BLaER1 (cell line): ENCODE measurements around the gene PLAAT3.
"Not testable (repeated sequence)": the region's sequence is repeated elsewhere in the genome, so short reads cannot be mapped to it uniquely, and the experiment has no call there.

Source experiments
- H3K27ac ChIP-seq: shearing (Covaris generic); formaldehyde crosslinking; 2 replicates; pipeline ENCODE4 v1.8.1; 2022
- H3K27me3 ChIP-seq: shearing (Covaris generic); formaldehyde crosslinking; 2 replicates; pipeline ENCODE4 v1.8.1; 2022
- H3K36me3 ChIP-seq: shearing (Covaris generic); formaldehyde crosslinking; 2 replicates; pipeline ENCODE4 v1.8.1; 2022
- H3K4me1 ChIP-seq: shearing (Covaris generic); formaldehyde crosslinking; 2 replicates; pipeline ENCODE4 v1.8.1; 2022
- H3K4me2 ChIP-seq: shearing (Covaris generic); formaldehyde crosslinking; 2 replicates; pipeline ENCODE4 v1.8.1; 2022
- H3K4me3 ChIP-seq: shearing (Covaris generic); formaldehyde crosslinking; 2 replicates; pipeline ENCODE4 v1.8.1; 2022
- H3K9ac ChIP-seq: shearing (Covaris generic); formaldehyde crosslinking; 2 replicates; pipeline ENCODE4 v1.8.1; 2022
- H3K9me3 ChIP-seq: shearing (Covaris generic); formaldehyde crosslinking; 2 replicates; pipeline ENCODE4 v1.8.1; 2022
- H4K20me1 ChIP-seq: shearing (Covaris generic); formaldehyde crosslinking; 2 replicates; pipeline ENCODE4 v1.8.1; 2022
- Cebpa-rat ChIP-seq: shearing (Covaris generic); IDR thresholded peaks from 2 replicates; pipeline ENCODE4 v1.8.1; 2022

The PLAAT3 gene

GRCh38 chr11:63623513-63624140, 9.4 kb upstream of the PLAAT3 start:
- Histone ChIP-seq H3K27me3 (no peaks in the 10 kb centered on the region), H3K9ac (no peak overlapping the region), H3K4me3 (no peak overlapping the region), H3K4me1 (peaks cover 24% of the 10 kb centered on the region), H3K27ac (no peak overlapping the region), H3K9me3 (no peaks in the 10 kb centered on the region), H4K20me1 (no peaks in the 10 kb centered on the region), H3K36me3 (peaks cover 15% of the 10 kb centered on the region), H3K4me2 (no peak overlapping the region)
- no peak for TF ChIP-seq Cebpa-rat

GRCh38 chr11:63622323-63622722, 8.1 kb upstream of the PLAAT3 start:
- H3K4me1 ChIP-seq = peaks cover 24% of the 10 kb centered on the region
- H3K4me3 ChIP-seq = no peak overlapping the region
- H3K36me3 ChIP-seq = 0 out of 2 replicates have a peak, but pooled peaks cover 7% of the 10 kb centered on the region
- H3K27ac ChIP-seq = no peak overlapping the region
- no peaks in the 10 kb centered on the region for H3K27me3 ChIP-seq
- no peaks in the 10 kb centered on the region for H4K20me1 ChIP-seq
- no peak overlapping the region for H3K9ac ChIP-seq
- H3K9me3 ChIP-seq = no peaks in the 10 kb centered on the region
- H3K4me2 ChIP-seq = no peak overlapping the region
- TF ChIP-seq Cebpa-rat = no peak

DNA sequence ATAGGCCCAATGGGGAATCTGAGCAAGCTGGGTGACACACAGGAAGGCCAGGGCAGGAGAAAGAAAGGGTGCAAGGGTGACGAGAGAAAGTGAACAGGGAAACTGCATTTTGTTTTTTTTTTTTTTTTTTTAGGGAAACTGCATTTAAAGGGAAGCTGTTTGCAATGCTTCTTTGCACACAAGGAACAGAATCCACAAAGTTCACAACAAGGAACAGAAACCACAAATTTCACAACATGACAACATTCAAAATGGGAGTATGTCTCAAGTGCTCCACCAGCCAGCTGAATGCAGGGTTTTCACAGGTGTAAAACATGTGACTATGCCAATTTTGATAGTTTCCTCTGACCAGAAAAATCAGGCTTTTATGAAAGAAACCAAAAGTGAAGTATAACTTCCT, 6.8 kb upstream of the PLAAT3 start:
- H3K4me1 ChIP-seq = peaks cover 24% of the 10 kb centered on the region
- H3K27me3 ChIP-seq = no peaks in the 10 kb centered on the region; the same call in 1 of the 2 replicates
- 0 out of 2 replicates have a peak, but pooled peaks cover 6% of the 10 kb centered on the region for H3K36me3 ChIP-seq
- H3K4me3 ChIP-seq = no peak overlapping the region
- TF ChIP-seq Cebpa-rat = no peak
- peak overlapping the region; percentile 13; the same call in 1 of the 2 replicates for H3K4me2 ChIP-seq
- H4K20me1 ChIP-seq = no peaks in the 10 kb centered on the region
- no peak overlapping the region for H3K27ac ChIP-seq
- H3K9ac ChIP-seq = no peak overlapping the region
- H3K9me3 ChIP-seq = no peaks in the 10 kb centered on the region

DNA sequence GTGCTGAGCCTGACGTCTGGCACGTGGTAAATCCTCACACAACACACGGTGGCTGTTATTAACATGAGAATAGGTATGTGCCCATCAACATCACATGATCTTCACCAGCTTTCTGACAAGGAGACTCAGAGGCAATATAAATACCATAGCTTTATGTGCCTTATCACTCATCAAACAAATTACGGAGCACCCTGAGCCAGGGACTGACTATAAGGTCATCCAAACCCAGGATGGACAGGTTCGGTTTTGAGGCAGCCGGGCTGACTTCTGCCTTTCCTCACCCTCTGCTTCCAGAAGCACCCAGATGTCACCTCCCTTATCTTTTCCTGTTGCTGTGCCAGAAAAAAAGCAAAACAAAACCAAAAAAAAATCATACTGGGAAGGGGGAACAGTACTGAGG, 5.7 kb upstream of the PLAAT3 start:
- Histone ChIP-seq H3K36me3 (no peaks in the 10 kb centered on the region), H3K9me3 (no peaks in the 10 kb centered on the region), H3K9ac (no peak overlapping the region), H3K27ac (no peak overlapping the region), H4K20me1 (no peaks in the 10 kb centered on the region), H3K4me2 (no peak overlapping the region), H3K4me1 (peaks cover 24% of the 10 kb centered on the region), H3K4me3 (no peak overlapping the region), H3K27me3 (no peaks in the 10 kb centered on the region; the same call in 1 of the 2 replicates)
- TF ChIP-seq Cebpa-rat = no peak

- peaks cover 21% of the 10 kb centered on the region for H3K27me3 ChIP-seq
- H3K4me2 ChIP-seq, H3K9ac ChIP-seq, H3K9me3 ChIP-seq, H3K36me3 ChIP-seq, H3K4me3 ChIP-seq, H3K27ac ChIP-seq: not testable (repeated sequence)
- H3K4me1 ChIP-seq = peaks cover 31% of the 10 kb centered on the region
- peaks cover 11% of the 10 kb centered on the region; the same call in 1 of the 2 replicates for H4K20me1 ChIP-seq
These were observed 3.5 kb upstream of the PLAAT3 start for GRCh38 chr11:63617686-63618085.

DNA sequence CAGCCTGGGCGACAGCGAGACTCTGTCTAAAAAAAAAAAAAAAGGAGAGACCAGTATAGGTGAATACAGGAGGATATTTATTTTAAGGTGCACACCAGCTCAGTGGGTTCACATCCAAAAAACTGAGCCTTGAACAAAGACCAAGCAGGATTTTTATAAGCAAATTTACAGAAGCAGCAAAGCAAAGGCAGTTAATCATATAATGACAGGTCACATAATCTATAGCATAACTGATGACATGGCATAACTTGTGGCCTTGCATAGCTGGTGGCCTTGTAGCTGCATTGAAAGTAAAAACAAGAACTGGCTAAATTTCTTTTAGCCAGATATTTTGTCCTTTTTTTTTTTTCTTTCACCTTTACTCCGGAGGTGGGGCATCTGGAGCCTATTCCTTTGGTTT, 2.7 kb upstream of the PLAAT3 start:
- Histone ChIP-seq H3K27me3 (peaks cover 29% of the 10 kb centered on the region), H3K9ac (no peak overlapping the region), H3K4me1 (peaks cover 25% of the 10 kb centered on the region), H3K36me3 (no peaks in the 10 kb centered on the region), H3K27ac (no peak overlapping the region), H3K4me3 (no peak overlapping the region), H3K4me2 (no peak overlapping the region), H4K20me1 (peaks cover 11% of the 10 kb centered on the region; the same call in 1 of the 2 replicates), H3K9me3 (no peaks in the 10 kb centered on the region)
- TF ChIP-seq Cebpa-rat = no peak

- Histone ChIP-seq H3K27ac (no peak overlapping the region), H3K9ac (no peak overlapping the region), H3K4me2 (peak overlapping the region; percentile 98), H3K4me1 (peaks cover 32% of the 10 kb centered on the region), H3K9me3 (no peaks in the 10 kb centered on the region), H3K4me3 (peak overlapping the region; percentile 66), H4K20me1 (peaks cover 11% of the 10 kb centered on the region; the same call in 1 of the 2 replicates), H3K36me3 (no peaks in the 10 kb centered on the region), H3K27me3 (peaks cover 40% of the 10 kb centered on the region)
- no peak for TF ChIP-seq Cebpa-rat
These were observed 607 bp downstream of the PLAAT3 start for GRCh38 chr11:63613517-63614135.

- Histone ChIP-seq H4K20me1 (peaks cover 11% of the 10 kb centered on the region; the same call in 1 of the 2 replicates), H3K9ac (no peak overlapping the region), H3K9me3 (no peaks in the 10 kb centered on the region), H3K27me3 (peaks cover 40% of the 10 kb centered on the region), H3K4me1 (peaks cover 32% of the 10 kb centered on the region), H3K4me3 (no peak overlapping the region), H3K4me2 (no peak overlapping the region), H3K36me3 (no peaks in the 10 kb centered on the region), H3K27ac (no peak overlapping the region)
- TF ChIP-seq Cebpa-rat = no peak
These were observed 2.1 kb downstream of the PLAAT3 start for GRCh38 chr11:63612181-63612580.

DNA sequence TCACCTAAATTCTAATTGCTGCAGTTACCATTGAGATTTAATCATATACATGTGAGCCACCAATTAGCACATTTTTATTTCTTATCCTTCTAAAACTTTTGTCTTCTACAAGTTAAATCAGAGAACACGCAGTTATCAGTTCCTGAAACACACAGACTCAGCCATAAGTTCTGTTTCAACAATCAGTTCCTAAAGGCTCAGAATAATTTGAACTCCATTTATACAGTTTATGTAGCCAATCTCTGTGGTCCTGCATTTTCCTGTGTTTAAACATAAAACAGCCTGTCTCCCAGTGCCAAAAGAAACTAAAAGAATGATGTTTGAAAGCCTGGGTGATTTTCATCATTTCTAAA, 2.9 kb downstream of the PLAAT3 start:
- peaks cover 32% of the 10 kb centered on the region for H3K4me1 ChIP-seq
- H4K20me1 ChIP-seq = peaks cover 11% of the 10 kb centered on the region; the same call in 1 of the 2 replicates
- TF ChIP-seq Cebpa-rat = no peak
- no peak overlapping the region for H3K4me3 ChIP-seq
- no peak overlapping the region for H3K27ac ChIP-seq
- no peaks in the 10 kb centered on the region for H3K36me3 ChIP-seq
- H3K9me3 ChIP-seq = no peaks in the 10 kb centered on the region
- H3K9ac ChIP-seq = no peak overlapping the region
- H3K4me2 ChIP-seq = peak overlapping the region; percentile 71
- H3K27me3 ChIP-seq = peaks cover 40% of the 10 kb centered on the region

DNA sequence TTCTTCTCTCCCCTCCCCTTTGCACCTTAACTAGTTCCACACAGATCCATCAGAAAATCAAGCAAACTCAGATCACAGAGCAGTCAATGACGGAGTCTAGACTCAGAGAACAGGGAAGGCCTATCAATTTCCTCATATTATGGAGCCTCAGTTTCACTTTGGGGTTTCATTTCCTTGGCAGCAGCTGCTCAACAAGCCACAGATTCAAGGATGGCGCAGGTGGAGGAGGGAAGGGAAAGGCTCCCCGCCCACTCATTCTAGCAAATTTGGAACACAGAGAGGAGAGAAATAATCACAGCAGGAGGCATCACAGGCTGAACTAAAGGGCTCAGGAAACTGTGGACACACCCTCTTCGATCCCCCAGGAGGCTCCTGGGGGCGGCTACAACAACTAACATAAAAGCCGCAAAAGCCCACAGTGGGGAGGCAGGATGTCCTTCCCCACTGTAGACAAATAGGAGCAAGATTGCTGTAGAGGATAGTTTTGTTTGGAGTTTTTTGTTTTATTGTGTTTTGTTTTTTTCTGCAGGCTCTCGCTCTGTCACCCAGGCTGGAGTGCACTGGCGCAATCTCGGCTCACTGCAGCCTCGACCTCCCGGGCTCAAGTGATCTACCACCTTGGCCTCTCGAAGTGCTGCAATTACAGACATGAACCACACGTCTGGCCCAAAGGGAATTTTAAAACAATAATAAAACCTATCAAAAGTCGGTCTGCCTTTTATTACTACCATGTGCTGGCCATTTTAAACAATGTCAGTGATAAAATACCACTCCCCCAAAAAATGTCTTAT, 3.4 kb downstream of the PLAAT3 start:
- Histone ChIP-seq H3K4me1 (peaks cover 32% of the 10 kb centered on the region), H3K36me3 (no peaks in the 10 kb centered on the region), H3K9ac (no peak overlapping the region), H3K27me3 (peaks cover 40% of the 10 kb centered on the region), H3K9me3 (no peaks in the 10 kb centered on the region), H3K4me2 (peak overlapping the region; percentile 71), H4K20me1 (peaks cover 11% of the 10 kb centered on the region; the same call in 1 of the 2 replicates), H3K4me3 (no peak overlapping the region), H3K27ac (no peak overlapping the region)
- no peak for TF ChIP-seq Cebpa-rat
